GM19328 (cell line): ENCODE data around the gene WBP2NL.

ENCODE experiments used
- ATAC-seq: cut with Tn5 transposase; IDR thresholded peaks from one replicate; pipeline ENCODE4 v1.9.1; 2021; ENCODE audit warnings: mild to moderate bottlenecking, moderate library complexity; ENCODE audit not compliant: unreplicated experiment

Gene WBP2NL

GRCh38 chr22:42025421-42025820, 26.8 kb downstream of the WBP2NL start:
- no peak for ATAC-seq

GRCh38 chr22:42026705-42027104, 28.1 kb downstream of the WBP2NL start:
- no peak for ATAC-seq

- no peak for ATAC-seq
These were observed 34.9 kb downstream of the WBP2NL start for GRCh38 chr22:42033263-42034181.

- no peak for ATAC-seq
These were observed 36.7 kb downstream of the WBP2NL start for GRCh38 chr22:42035256-42035655.

- no peak for ATAC-seq
These were observed 40.7 kb downstream of the WBP2NL start for GRCh38 chr22:42039271-42039670.

GRCh38 chr22:42041784-42042183, 43.2 kb downstream of the WBP2NL start:
- ATAC-seq: no peak

- ATAC-seq: no peak
These were observed 52.1 kb downstream of the WBP2NL start for GRCh38 chr22:42050641-42051180.

- no peak for ATAC-seq
These were observed 54.2 kb downstream of the WBP2NL start for GRCh38 chr22:42052765-42053164.

- no peak for ATAC-seq
These were observed 58.3 kb downstream of the WBP2NL start for GRCh38 chr22:42056757-42057511.

GRCh38 chr22:42060489-42060888, 61.9 kb downstream of the WBP2NL start:
- no peak for ATAC-seq

GRCh38 chr22:42061041-42061440, 62.5 kb downstream of the WBP2NL start:
- no peak for ATAC-seq

GRCh38 chr22:42062506-42063170, 64.0 kb downstream of the WBP2NL start:
- ATAC-seq: no peak

GRCh38 chr22:42064629-42065028, 66.0 kb downstream of the WBP2NL start:
- no peak for ATAC-seq

- ATAC-seq: no peak
These were observed 67.0 kb downstream of the WBP2NL start for GRCh38 chr22:42065438-42066125.

GRCh38 chr22:42066126-42066761, 67.7 kb downstream of the WBP2NL start:
- no peak for ATAC-seq

GRCh38 chr22:42066937-42067336, 68.3 kb downstream of the WBP2NL start:
- ATAC-seq: no peak

- no peak for ATAC-seq
These were observed 69.2 kb downstream of the WBP2NL start for GRCh38 chr22:42067671-42068251.

GRCh38 chr22:42068291-42068690, 69.7 kb downstream of the WBP2NL start:
- ATAC-seq: no peak

- ATAC-seq: no peak
These were observed 71.4 kb downstream of the WBP2NL start for GRCh38 chr22:42069801-42070516.
